ENCODE results near the gene OR2AT4.

DNA sequence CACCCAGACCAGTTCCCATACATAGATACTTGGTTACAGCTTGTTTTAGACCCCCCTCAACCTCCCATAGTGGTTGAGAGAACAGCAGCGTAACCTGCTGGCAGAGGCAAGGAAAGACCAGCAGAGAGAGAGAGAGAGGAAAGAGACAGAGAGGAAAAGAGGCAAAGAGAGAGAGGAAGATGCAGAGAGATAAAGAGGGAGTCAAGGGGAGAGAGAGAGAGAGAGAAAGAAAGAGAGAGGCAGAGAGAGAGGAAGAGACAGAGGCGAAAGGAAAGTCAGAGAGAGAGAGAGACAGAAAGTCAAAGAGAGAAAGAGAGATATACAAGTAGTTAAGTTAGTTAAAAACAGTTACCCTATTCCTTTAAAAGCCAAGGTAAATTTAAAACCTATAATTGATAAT, 55.4 kb downstream of the OR2AT4 start:
- TF ChIP-seq, protein P1, sequence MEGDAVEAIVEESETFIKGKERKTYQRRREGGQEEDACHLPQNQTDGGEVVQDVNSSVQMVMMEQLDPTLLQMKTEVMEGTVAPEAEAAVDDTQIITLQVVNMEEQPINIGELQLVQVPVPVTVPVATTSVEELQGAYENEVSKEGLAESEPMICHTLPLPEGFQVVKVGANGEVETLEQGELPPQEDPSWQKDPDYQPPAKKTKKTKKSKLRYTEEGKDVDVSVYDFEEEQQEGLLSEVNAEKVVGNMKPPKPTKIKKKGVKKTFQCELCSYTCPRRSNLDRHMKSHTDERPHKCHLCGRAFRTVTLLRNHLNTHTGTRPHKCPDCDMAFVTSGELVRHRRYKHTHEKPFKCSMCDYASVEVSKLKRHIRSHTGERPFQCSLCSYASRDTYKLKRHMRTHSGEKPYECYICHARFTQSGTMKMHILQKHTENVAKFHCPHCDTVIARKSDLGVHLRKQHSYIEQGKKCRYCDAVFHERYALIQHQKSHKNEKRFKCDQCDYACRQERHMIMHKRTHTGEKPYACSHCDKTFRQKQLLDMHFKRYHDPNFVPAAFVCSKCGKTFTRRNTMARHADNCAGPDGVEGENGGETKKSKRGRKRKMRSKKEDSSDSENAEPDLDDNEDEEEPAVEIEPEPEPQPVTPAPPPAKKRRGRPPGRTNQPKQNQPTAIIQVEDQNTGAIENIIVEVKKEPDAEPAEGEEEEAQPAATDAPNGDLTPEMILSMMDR (IDR thresholded peaks at IDR 0.05; ENCODE audit: low read depth, low read length) = no peak
- TF ChIP-seq POLR2A (IDR thresholded peaks at IDR 0.05; ENCODE audit: extremely low read depth, insufficient read length) (no peak), MYC (IDR thresholded peaks at IDR 0.05; ENCODE audit: low read depth, low read length) (no peak)
- TF ChIP-seq, protein P2, sequence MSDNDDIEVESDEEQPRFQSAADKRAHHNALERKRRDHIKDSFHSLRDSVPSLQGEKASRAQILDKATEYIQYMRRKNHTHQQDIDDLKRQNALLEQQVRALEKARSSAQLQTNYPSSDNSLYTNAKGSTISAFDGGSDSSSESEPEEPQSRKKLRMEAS (IDR thresholded peaks at IDR 0.05; ENCODE audit: low read depth, low read length) = no peak

Measured in NB4 (cell line).